ENCODE data around the gene C1orf232. TPM values are rescaled to one million over a fixed set of nuclear protein-coding genes. Genes with fewer than 3 reads are reported as not detected.

Gene C1orf232
- polyA plus RNA-seq, 4 donors: 0.56 TPM; not detected in 3

- no peak for DNase-seq (ENCODE audit: low read depth in 4 of 4, low spot score in 3 of 4)
These were observed 13.0 kb upstream of the C1orf232 start for GRCh38 chr1:26181586-26182382.

- DNase-seq (ENCODE audit: low read depth in 4 of 4, low spot score in 3 of 4): no peak
These were observed 11.3 kb upstream of the C1orf232 start for GRCh38 chr1:26180010-26180506.

- no peak for DNase-seq (ENCODE audit: low read depth in 4 of 4, low spot score in 3 of 4)
These were observed 8.5 kb upstream of the C1orf232 start, which contains the start of gene CNKSR1 for GRCh38 chr1:26177182-26177684. Gene CNKSR1 (plus strand): TSS chr1:26177491. CDS start chr1:26177548, 57 bp downstream.

GRCh38 chr1:26175346-26175745 is 6.6 kb upstream of the C1orf232 start:
- no peak for DNase-seq (ENCODE audit: low read depth in 4 of 4, low spot score in 3 of 4)

GRCh38 chr1:26171084-26172072 is 2.6 kb upstream of the C1orf232 start, which contains the start of gene ZNF593OS:
Gene ZNF593OS (minus strand): TSS chr1:26171832. CDS start chr1:26171661, 171 bp downstream.
- DNase-seq (ENCODE audit: low read depth in 4 of 4, low spot score in 3 of 4): no peak

- no peak for DNase-seq (ENCODE audit: low read depth in 4 of 4, low spot score in 3 of 4)
These were observed 1.7 kb upstream of the C1orf232 start for GRCh38 chr1:26170472-26170821.

- peak; percentile 65 to 82 (median 79) for DNase-seq (ENCODE audit: low read depth in 4 of 4, low spot score in 3 of 4)
These were observed 1.1 kb upstream of the C1orf232 start, which contains the start of gene ZNF593 for GRCh38 chr1:26169669-26170471. Gene ZNF593 (plus strand): TSS chr1:26169908. CDS start chr1:26169984, 76 bp downstream.

GRCh38 chr1:26169198-26169554 is 413 bp upstream of the C1orf232 start:
- no peak for DNase-seq (ENCODE audit: low read depth in 4 of 4, low spot score in 3 of 4)

GRCh38 chr1:26166719-26167281 is 2.0 kb downstream of the C1orf232 start:
- no peak for DNase-seq (ENCODE audit: low read depth in 4 of 4, low spot score in 3 of 4)

GRCh38 chr1:26164861-26165842 is 3.6 kb downstream of the C1orf232 start:
- DNase-seq (ENCODE audit: low read depth in 4 of 4, low spot score in 3 of 4): no peak

- no peak for DNase-seq (ENCODE audit: low read depth in 4 of 4, low spot score in 3 of 4)
These were observed 4.5 kb downstream of the C1orf232 start for GRCh38 chr1:26164036-26164860.

GRCh38 chr1:26163684-26164035 is 5.1 kb downstream of the C1orf232 start:
- no peak for DNase-seq (ENCODE audit: low read depth in 4 of 4, low spot score in 3 of 4)

GRCh38 chr1:26162220-26162709 is 6.5 kb downstream of the C1orf232 start:
- no peak for DNase-seq (ENCODE audit: low read depth in 4 of 4, low spot score in 3 of 4)

GRCh38 chr1:26161415-26162219 is 7.1 kb downstream of the C1orf232 start:
- no peak for DNase-seq (ENCODE audit: low read depth in 4 of 4, low spot score in 3 of 4)

- no peak for DNase-seq (ENCODE audit: low read depth in 4 of 4, low spot score in 3 of 4)
These were observed 8.0 kb downstream of the C1orf232 start for GRCh38 chr1:26160527-26161414.

GRCh38 chr1:26159743-26160039 is 9.1 kb downstream of the C1orf232 start:
- no peak for DNase-seq (ENCODE audit: low read depth in 4 of 4, low spot score in 3 of 4)

Data from left renal pelvis (tissue), 4 donors.